H9 (cell line): ENCODE results near the gene MTMR3. TPM values are rescaled to one million over a fixed set of nuclear protein-coding genes. Genes with fewer than 3 reads are reported as not detected.
"Not testable (repeated sequence)": the region's sequence is repeated elsewhere in the genome, so short reads cannot be mapped to it uniquely, and the experiment has no call there.

Experiments
- DNase-seq: peaks from one replicate; pipeline ENCODE4 v3.0.0-alpha.2; 2017
- H2AFZ ChIP-seq: one replicate; pipeline ENCODE4 v1.6.1; 2013; ENCODE audit warnings: mild to moderate bottlenecking, low read length, control low read depth, moderate library complexity
- H2AK5ac ChIP-seq: 2 replicates; pipeline ENCODE4 v1.6.1; 2013; ENCODE audit warnings: low read length, control low read depth, mixed read lengths; ENCODE audit not compliant: insufficient read length
- H2BK120ac ChIP-seq: one replicate; pipeline ENCODE4 v1.6.1; 2013; ENCODE audit warnings: low read depth, mild to moderate bottlenecking, low read length, control low read depth, inconsistent platforms; ENCODE audit not compliant: poor library complexity, severe bottlenecking
- H2BK12ac ChIP-seq: 2 replicates; pipeline ENCODE4 v1.6.1; 2013; ENCODE audit warnings: low read length, control low read depth, mixed read lengths, low read depth; ENCODE audit not compliant: insufficient read length
- H2BK15ac ChIP-seq: 2 replicates; pipeline ENCODE4 v1.6.1; 2013; ENCODE audit warnings: low read depth, low read length, control low read depth
- H2BK20ac ChIP-seq: one replicate; pipeline ENCODE4 v1.6.1; 2013; ENCODE audit warnings: low read depth, mild to moderate bottlenecking, low read length, control low read depth, inconsistent platforms; ENCODE audit not compliant: poor library complexity, severe bottlenecking
- H2BK5ac ChIP-seq: 2 replicates; pipeline ENCODE4 v1.6.1; 2013; ENCODE audit warnings: low read length, control low read depth, mixed read lengths; ENCODE audit not compliant: insufficient read length
- H3K14ac ChIP-seq: 2 replicates; pipeline ENCODE4 v1.6.1; 2013; ENCODE audit warnings: low read length, control low read depth; ENCODE audit not compliant: insufficient read depth
- H3K18ac ChIP-seq: 2 replicates; pipeline ENCODE4 v1.6.1; 2013; ENCODE audit warnings: low read depth, mild to moderate bottlenecking, mixed read lengths, low read length, control low read depth; ENCODE audit not compliant: insufficient read length
- H3K23ac ChIP-seq: 2 replicates; pipeline ENCODE4 v1.6.1; 2013; ENCODE audit warnings: low read length, control low read depth, mixed read lengths, low read depth; ENCODE audit not compliant: insufficient read length
- H3K23me2 ChIP-seq: 2 replicates; pipeline ENCODE4 v1.6.1; 2013; ENCODE audit warnings: low read depth, mild to moderate bottlenecking, mixed read lengths, low read length, control low read depth; ENCODE audit not compliant: insufficient read length, poor library complexity, severe bottlenecking
- H3K27ac ChIP-seq: 2 replicates; pipeline ENCODE4 v1.5.1; 2013; ENCODE audit warnings: low read length, control low read depth, mixed read lengths, low read depth; ENCODE audit not compliant: insufficient read length
- H3K27me3 ChIP-seq: 2 replicates; pipeline ENCODE4 v1.6.1; 2013; ENCODE audit warnings: low read length, control low read depth, inconsistent platforms; ENCODE audit not compliant: insufficient read depth
- H3K4ac ChIP-seq: 2 replicates; pipeline ENCODE4 v1.6.1; 2013; ENCODE audit warnings: low read depth, mild to moderate bottlenecking, control low read depth, inconsistent platforms, low read length, moderate library complexity
- H3K4me1 ChIP-seq: 2 replicates; pipeline ENCODE4 v1.6.1; 2013; ENCODE audit warnings: low read length, control low read depth, inconsistent platforms; ENCODE audit not compliant: insufficient read depth
- H3K4me2 ChIP-seq: 2 replicates; pipeline ENCODE4 v1.6.1; 2013; ENCODE audit warnings: low read length, control low read depth, mixed read lengths; ENCODE audit not compliant: insufficient read length, insufficient read depth
- H3K56ac ChIP-seq: 2 replicates; pipeline ENCODE4 v1.6.1; 2013; ENCODE audit warnings: low read depth, mild to moderate bottlenecking, mixed read lengths, low read length, control low read depth; ENCODE audit not compliant: insufficient read length
- H3K79me1 ChIP-seq: 2 replicates; pipeline ENCODE4 v1.6.1; 2013; ENCODE audit warnings: low read depth, mild to moderate bottlenecking, moderate library complexity, low read length, control low read depth, inconsistent platforms; ENCODE audit not compliant: insufficient read depth, poor library complexity, severe bottlenecking
- H3K79me2 ChIP-seq: 2 replicates; pipeline ENCODE4 v1.6.1; 2013; ENCODE audit warnings: low read length, control low read depth, inconsistent platforms; ENCODE audit not compliant: insufficient read depth
- H3K9ac ChIP-seq: 2 replicates; pipeline ENCODE4 v1.6.1; 2013; ENCODE audit warnings: low read length, control low read depth, mixed read lengths; ENCODE audit not compliant: insufficient read length; ENCODE audit errors: extremely low read depth
- H3K9me3 ChIP-seq: one replicate; pipeline ENCODE4 v1.6.1; 2013; ENCODE audit warnings: low read depth, low read length, inconsistent platforms; ENCODE audit not compliant: control insufficient read depth
- H3T11ph ChIP-seq: one replicate; pipeline ENCODE4 v1.6.1; 2013; ENCODE audit warnings: mild to moderate bottlenecking, low read length, control low read depth, inconsistent platforms
- H4K20me1 ChIP-seq: one replicate; pipeline ENCODE4 v1.6.1; 2013; ENCODE audit not compliant: control insufficient read depth, insufficient read length, insufficient read depth
- H4K5ac ChIP-seq: 2 replicates; pipeline ENCODE4 v1.6.1; 2013; ENCODE audit warnings: low read depth, mild to moderate bottlenecking, mixed read lengths, low read length, control low read depth; ENCODE audit not compliant: insufficient read length
- H4K8ac ChIP-seq: replicated peaks from 2 replicates; pipeline ENCODE4 v1.6.1; 2013; ENCODE audit warnings: low read length, control low read depth, mixed read lengths, low read depth; ENCODE audit not compliant: insufficient read length
- H4K91ac ChIP-seq: 2 replicates; pipeline ENCODE4 v1.6.1; 2013; ENCODE audit warnings: low read depth, mild to moderate bottlenecking, moderate library complexity, mixed read lengths, low read length, control low read depth; ENCODE audit not compliant: insufficient read length
- H3K27ac Mint-ChIP-seq, 3 experiments: 2 replicates in 2 of 3; 3 replicates in 1 of 3; pipeline ENCODE4 v1.8.0; 2020 to 2021; ENCODE audit warnings: mixed read lengths in 3 of 3, mild to moderate bottlenecking in 1 of 3, moderate library complexity in 1 of 3
- H3K27me3 Mint-ChIP-seq: 2 replicates; pipeline ENCODE4 v1.8.0; 2021; ENCODE audit warnings: low read depth, mild to moderate bottlenecking, moderate library complexity, mixed read lengths
- H3K36me3 Mint-ChIP-seq, 3 experiments: 2 replicates in 2 of 3; 3 replicates in 1 of 3; pipeline ENCODE4 v1.8.0; 2020 to 2021; ENCODE audit warnings: low read depth in 3 of 3, mixed read lengths in 3 of 3; ENCODE audit not compliant: insufficient read depth in 1 of 3
- H3K4me1 Mint-ChIP-seq, 2 experiments: 2 replicates each; pipeline ENCODE4 v1.8.0; 2020; ENCODE audit warnings: mixed read lengths in 2 of 2
- H3K4me3 Mint-ChIP-seq, 2 experiments: 2 replicates in 1 of 2; 3 replicates in 1 of 2; pipeline ENCODE4 v1.8.0; 2020 to 2021; ENCODE audit warnings: mild to moderate bottlenecking in 2 of 2, mixed read lengths in 2 of 2, moderate library complexity in 1 of 2
- H3K9me3 Mint-ChIP-seq, 2 experiments: 2 replicates in 1 of 2; 3 replicates in 1 of 2; pipeline ENCODE4 v1.8.0; 2020; ENCODE audit warnings: mild to moderate bottlenecking in 2 of 2, mixed read lengths in 2 of 2, moderate library complexity in 1 of 2
- CTCF ChIP-seq: fragments of 200-600 bp; sonication (generic); conservative IDR thresholded peaks from 3 replicates; pipeline ENCODE4 v1.8.0; 2021; ENCODE audit warnings: antibody characterized with exemption, mild to moderate bottlenecking
- WGBS: extraction: QIAGEN DNeasy Blood & Tissue Kit; methylation state at CpG from one replicate; pipeline ENCODE4 v1.1.7; 2013; ENCODE audit warnings: missing lambda C conversion rate, low lambda C conversion rate, mixed read lengths; ENCODE audit not compliant: insufficient read length; ENCODE audit errors: extremely low coverage; 5-methylcytosine and 5-hydroxymethylcytosine counted together
- total RNA-seq: library from RNA; stranded (reverse); gene quantifications from 2 replicates; pipeline ENCODE4 v1.2.1, GENCODE V29; 2021

The MTMR3 gene
- total RNA-seq, 1 experiment from 2014 or later, result 19.8 TPM

GRCh38 chr22:29861672-29862297 is 21.2 kb upstream of the MTMR3 start:
- no peak overlapping the region for H2BK120ac ChIP-seq
- no peak overlapping the region for H2BK5ac ChIP-seq
- H3K79me1 ChIP-seq, result no peaks in the 10 kb centered on the region
- no peak overlapping the region for H3K27ac ChIP-seq
- no peak overlapping the region for H2AFZ ChIP-seq
- no peak overlapping the region for H2AK5ac ChIP-seq
- DNase-seq, result no peak
- no peak overlapping the region for H4K5ac ChIP-seq
- no peak overlapping the region for H2BK15ac ChIP-seq
- H4K91ac ChIP-seq, result no peak overlapping the region
- H3K23ac ChIP-seq, result no peak overlapping the region
- no peaks in the 10 kb centered on the region for H3K23me2 ChIP-seq
- H3K4me2 ChIP-seq, result no peak overlapping the region
- H3K56ac ChIP-seq, result no peak overlapping the region
- no peak overlapping the region for H3K18ac ChIP-seq
- no peaks in the 10 kb centered on the region; the same call in 1 of the 2 replicates for H3K27me3 Mint-ChIP-seq
- no peak overlapping the region for H4K8ac ChIP-seq
- H3K27me3 ChIP-seq, result no peaks in the 10 kb centered on the region
- H3K9me3 Mint-ChIP-seq, result no peaks in the 10 kb centered on the region; a peak in 1 of 5 replicates
- H3K4ac ChIP-seq, result no peak overlapping the region
- TF ChIP-seq CTCF, result no peak
- no peak overlapping the region for H3K27ac Mint-ChIP-seq
- no peak overlapping the region for H3K14ac ChIP-seq
- H2BK12ac ChIP-seq, result no peak overlapping the region
- no peaks in the 10 kb centered on the region for H3K4me1 ChIP-seq
- no peak overlapping the region for H3T11ph ChIP-seq
- H4K20me1 ChIP-seq, result no peaks in the 10 kb centered on the region
- WGBS, result no CpG with 5 or more reads among the region's 2 CpGs
- H3K4me1 Mint-ChIP-seq, result no peaks in the 10 kb centered on the region
- H3K9ac ChIP-seq, result no peak overlapping the region
- H2BK20ac ChIP-seq, result no peak overlapping the region
- no peaks in the 10 kb centered on the region for H3K36me3 Mint-ChIP-seq
- no peaks in the 10 kb centered on the region; the same call in 1 of the 2 replicates for H3K79me2 ChIP-seq
- H3K4me3 Mint-ChIP-seq, result no peak overlapping the region
- H3K9me3 ChIP-seq, result no peaks in the 10 kb centered on the region

- H3K27me3 Mint-ChIP-seq, H3K23me2 ChIP-seq, H3K27me3 ChIP-seq, H2AFZ ChIP-seq, H3K9ac ChIP-seq, H3K4me3 Mint-ChIP-seq, H3K36me3 Mint-ChIP-seq, H3K79me2 ChIP-seq, H2BK15ac ChIP-seq, H2AK5ac ChIP-seq, H3T11ph ChIP-seq, H2BK5ac ChIP-seq, H3K4me2 ChIP-seq, H4K5ac ChIP-seq, H3K56ac ChIP-seq, H4K20me1 ChIP-seq, H3K27ac Mint-ChIP-seq, H3K18ac ChIP-seq, H3K4me1 ChIP-seq, H2BK20ac ChIP-seq, DNase-seq, H3K4me1 Mint-ChIP-seq, H2BK120ac ChIP-seq, H3K27ac ChIP-seq, H3K9me3 ChIP-seq, H2BK12ac ChIP-seq, H3K14ac ChIP-seq, H3K79me1 ChIP-seq, H3K4ac ChIP-seq, H4K8ac ChIP-seq, H3K9me3 Mint-ChIP-seq, H3K23ac ChIP-seq, H4K91ac ChIP-seq: not testable (repeated sequence)
- no CpG with 5 or more reads among the region's 13 CpGs for WGBS
Measured at GRCh38 chr22:29865572-29865971, 17.4 kb upstream of the MTMR3 start.
